HepG2 (cell line): ENCODE results near the gene ZNF561. TPM values are rescaled to one million over a fixed set of nuclear protein-coding genes. Genes with fewer than 3 reads are reported as not detected.

Experiments used
- CEBPB ChIP-seq: IDR thresholded peaks from 2 replicates; pipeline ENCODE4 v1.6.1; 2011; ENCODE audit warnings: low read depth, low read length, improper control_type of control experiment, borderline replicate concordance
- DZIP1 ChIP-seq: sonication (generic); formaldehyde crosslinking; IDR thresholded peaks from 2 replicates; pipeline ENCODE4 v1.5.0; 2020; ENCODE audit warnings: mild to moderate bottlenecking, missing genetic modification reagents
- ELK4 ChIP-seq: sonication (generic); formaldehyde crosslinking; IDR thresholded peaks from 2 replicates; pipeline ENCODE4 v1.9.0; 2021; ENCODE audit warnings: missing genetic modification reagents, borderline replicate concordance
- ERF ChIP-seq: IDR thresholded peaks from 2 replicates; pipeline ENCODE4 v1.6.1; 2018; ENCODE audit warnings: missing biosample characterization, missing genetic modification reagents
- FOSL1 ChIP-seq: sonication (generic); formaldehyde crosslinking; IDR thresholded peaks from 2 replicates; pipeline ENCODE4 v1.9.0; 2021; ENCODE audit warnings: missing genetic modification reagents, borderline replicate concordance
- HDAC2 ChIP-seq: sonication (generic); formaldehyde crosslinking; IDR thresholded peaks from 2 replicates; pipeline ENCODE4 v1.4.0; 2020; ENCODE audit warnings: missing genetic modification reagents
- PHF20 ChIP-seq: sonication (generic); formaldehyde crosslinking; IDR thresholded peaks from 2 replicates; pipeline ENCODE4 v1.5.0; 2020; ENCODE audit warnings: mild to moderate bottlenecking, missing genetic modification reagents
- RARA ChIP-seq: IDR thresholded peaks from 2 replicates; pipeline ENCODE4 v1.6.1; 2016; ENCODE audit warnings: missing genetic modification reagents, missing compliant biosample characterization
- ZBTB44 ChIP-seq: sonication (generic); formaldehyde crosslinking; IDR thresholded peaks from 2 replicates; pipeline ENCODE4 v1.4.0; 2020; ENCODE audit warnings: missing genetic modification reagents
- ZBTB49 ChIP-seq: sonication (generic); formaldehyde crosslinking; IDR thresholded peaks from 2 replicates; pipeline ENCODE4 v1.4.0; 2020; ENCODE audit warnings: missing genetic modification reagents, borderline replicate concordance
- ZMYM3 ChIP-seq: sonication (generic); formaldehyde crosslinking; IDR thresholded peaks from 2 replicates; pipeline ENCODE4 v1.5.1; 2020; ENCODE audit warnings: mild to moderate bottlenecking, missing genetic modification reagents
- ZNF280D ChIP-seq: sonication (generic); formaldehyde crosslinking; IDR thresholded peaks from 2 replicates; pipeline ENCODE4 v1.5.1; 2020; ENCODE audit warnings: mild to moderate bottlenecking, missing genetic modification reagents
- ZNF614 ChIP-seq: IDR thresholded peaks from 2 replicates; pipeline ENCODE4 v1.6.1; 2018; ENCODE audit warnings: missing biosample characterization, missing genetic modification reagents, inconsistent platforms, borderline replicate concordance
- ZNF616 ChIP-seq: sonication (generic); formaldehyde crosslinking; IDR thresholded peaks from 2 replicates; pipeline ENCODE4 v1.5.0; 2020; ENCODE audit warnings: low read depth, mild to moderate bottlenecking, missing genetic modification reagents
- ZNF740 ChIP-seq: sonication (generic); formaldehyde crosslinking; IDR thresholded peaks from 2 replicates; pipeline ENCODE4 v1.4.0; 2020; ENCODE audit warnings: missing genetic modification reagents
- ZNF777 ChIP-seq: sonication (generic); formaldehyde crosslinking; IDR thresholded peaks from 2 replicates; pipeline ENCODE4 v1.4.0; 2020; ENCODE audit warnings: missing genetic modification reagents
- ZSCAN12 ChIP-seq: sonication (generic); formaldehyde crosslinking; IDR thresholded peaks from 2 replicates; pipeline ENCODE4 v1.9.0; 2021; ENCODE audit warnings: mild to moderate bottlenecking, missing genetic modification reagents
- polyA plus RNA-seq, 8 experiments: library from polyadenylated mRNA; depleted of rRNA in 3 of 8; stranded (reverse) in 7 of 8; unstranded in 1 of 8; fragments of >200 nt; fragmentation: Illumina TruSeq in 4 of 8; extraction: Trizol in 4 of 8; gene quantifications; 2 replicates each; pipeline versions ENCODE4 v1.2.1 to v1.2.3, GENCODE V29; 2011 to 2016; ENCODE audit warnings: low read depth in 4 of 8, missing spikeins in 1 of 8, mixed read lengths in 1 of 8; ENCODE audit not compliant: insufficient read depth in 1 of 8
- total RNA-seq, 5 experiments: library from RNA; depleted of rRNA; stranded (reverse); fragments of >200 nt; fragmentation: Illumina TruSeq; extraction: Trizol; gene quantifications; 2 replicates each; pipeline ENCODE4 v1.2.3, GENCODE V29; 2016; ENCODE audit warnings: low read depth in 1 of 5

The ZNF561 gene
- total and polyA plus RNA-seq, 2 of the 13 experiments (the other 11 are each of a cell fraction or from before 2014, with no cell fraction given) = 19.8 to 35.1 TPM

- TF ChIP-seq ZNF280D (CRISPR knock-in tag) (0 out of 2 replicates have a peak, but pooled peaks have one; percentile 41), ZBTB44 (CRISPR knock-in tag) (no peak), PHF20 (CRISPR knock-in tag) (peak; percentile 93), ZNF614 (CRISPR knock-in tag) (no peak), RARA (CRISPR knock-in tag) (no peak), ZNF616 (CRISPR knock-in tag) (no peak), ERF (CRISPR knock-in tag) (no peak), ZSCAN12 (CRISPR knock-in tag) (no peak; the same call in 1 of the 2 replicates), HDAC2 (peak; percentile 15; the same call in 1 of the 2 replicates), ELK4 (no peak), CEBPB (no peak), ZBTB49 (CRISPR knock-in tag) (no peak), FOSL1 (CRISPR knock-in tag) (no peak), ZMYM3 (CRISPR knock-in tag) (no peak), ZNF740 (CRISPR knock-in tag) (no peak; the same call in none of the 2 replicates), DZIP1 (CRISPR knock-in tag) (no peak), ZNF777 (CRISPR knock-in tag) (0 out of 2 replicates have a peak, but pooled peaks have one; percentile 19)
Measured at GRCh38 chr19:9621156-9622037, at the start of gene ZNF561 (continued).
